ENCODE measurements around the gene HBB. TPM values are rescaled to one million over a fixed set of nuclear protein-coding genes. Genes with fewer than 3 reads are reported as not detected.
"Not testable (repeated sequence)": the region's sequence is repeated elsewhere in the genome, so short reads cannot be mapped to it uniquely, and the experiment has no call there.

HBB gene
- total RNA-seq, 1 donor from 2014 or later, result not detected

DNA sequence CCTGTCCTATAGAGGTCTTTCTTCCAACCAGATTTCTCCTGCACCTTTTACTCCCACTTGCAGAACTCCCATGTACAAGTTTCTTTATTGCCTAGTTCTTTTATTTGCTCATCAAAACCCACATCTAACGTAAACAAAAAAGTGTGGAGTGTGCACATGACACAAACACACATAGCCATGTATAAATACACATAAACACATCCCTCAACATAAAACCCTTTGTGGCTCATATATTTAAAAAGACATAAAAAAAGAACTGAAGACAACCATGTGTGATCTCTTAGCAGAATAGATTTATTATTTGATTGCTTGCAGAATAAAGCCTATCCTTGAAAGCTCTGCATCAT lies 26.0 kb upstream of the HBB start:
- H3K4me1 Mint-ChIP-seq (ENCODE audit: unreplicated experiment), result no peaks in the 10 kb centered on the region
- no peaks in the 10 kb centered on the region for H3K36me3 Mint-ChIP-seq
- no peaks in the 10 kb centered on the region for H3K9me3 Mint-ChIP-seq
- TF ChIP-seq, protein P1, sequence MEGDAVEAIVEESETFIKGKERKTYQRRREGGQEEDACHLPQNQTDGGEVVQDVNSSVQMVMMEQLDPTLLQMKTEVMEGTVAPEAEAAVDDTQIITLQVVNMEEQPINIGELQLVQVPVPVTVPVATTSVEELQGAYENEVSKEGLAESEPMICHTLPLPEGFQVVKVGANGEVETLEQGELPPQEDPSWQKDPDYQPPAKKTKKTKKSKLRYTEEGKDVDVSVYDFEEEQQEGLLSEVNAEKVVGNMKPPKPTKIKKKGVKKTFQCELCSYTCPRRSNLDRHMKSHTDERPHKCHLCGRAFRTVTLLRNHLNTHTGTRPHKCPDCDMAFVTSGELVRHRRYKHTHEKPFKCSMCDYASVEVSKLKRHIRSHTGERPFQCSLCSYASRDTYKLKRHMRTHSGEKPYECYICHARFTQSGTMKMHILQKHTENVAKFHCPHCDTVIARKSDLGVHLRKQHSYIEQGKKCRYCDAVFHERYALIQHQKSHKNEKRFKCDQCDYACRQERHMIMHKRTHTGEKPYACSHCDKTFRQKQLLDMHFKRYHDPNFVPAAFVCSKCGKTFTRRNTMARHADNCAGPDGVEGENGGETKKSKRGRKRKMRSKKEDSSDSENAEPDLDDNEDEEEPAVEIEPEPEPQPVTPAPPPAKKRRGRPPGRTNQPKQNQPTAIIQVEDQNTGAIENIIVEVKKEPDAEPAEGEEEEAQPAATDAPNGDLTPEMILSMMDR (conservative IDR thresholded peaks at IDR 0.05), result no peak
- no peak overlapping the region for H3K4me3 Mint-ChIP-seq
- H3K27me3 Mint-ChIP-seq, result peaks cover 6% of the 10 kb centered on the region
- no peak for DNase-seq (ENCODE audit: extremely low spot score, unreplicated experiment)
- H3K27ac Mint-ChIP-seq, result no peak overlapping the region

DNA sequence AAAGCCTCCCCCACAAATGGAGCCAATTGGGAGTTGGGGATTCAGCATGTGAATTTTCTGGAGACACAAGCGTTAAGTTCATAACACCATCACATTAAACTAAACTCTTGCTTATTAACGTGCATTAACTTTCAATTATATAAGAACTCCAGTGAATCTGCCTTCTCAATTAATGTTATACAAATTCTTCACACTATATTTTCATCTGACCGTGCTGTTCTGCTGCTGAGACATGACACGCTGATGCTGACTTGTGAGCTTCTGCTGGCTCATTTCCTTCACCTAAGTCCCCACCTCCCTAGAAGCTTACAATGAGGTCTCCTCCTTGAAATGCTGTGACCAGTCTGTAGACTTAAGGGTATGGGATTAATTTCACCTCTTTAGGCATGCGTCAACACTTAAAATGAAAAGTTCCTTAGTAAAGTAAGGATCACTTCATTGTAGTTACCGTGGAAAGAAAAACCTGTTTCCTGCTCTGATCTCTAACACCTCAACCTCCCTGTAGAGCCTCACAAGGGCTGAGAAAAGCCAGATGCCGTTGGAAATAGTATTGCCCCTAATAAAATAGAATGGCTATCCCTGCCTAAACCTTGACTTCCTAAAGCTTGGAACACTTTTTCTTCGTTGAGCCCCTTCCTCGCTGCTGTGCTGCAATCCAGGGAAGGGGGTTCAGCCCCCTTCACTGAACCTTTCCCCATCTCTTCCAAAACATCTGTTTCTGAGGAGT lies 25.5 kb upstream of the HBB start:
- H3K27ac Mint-ChIP-seq, result no peak overlapping the region
- peaks cover 6% of the 10 kb centered on the region for H3K27me3 Mint-ChIP-seq
- DNase-seq (ENCODE audit: extremely low spot score, unreplicated experiment), result no peak
- no peaks in the 10 kb centered on the region for H3K36me3 Mint-ChIP-seq
- TF ChIP-seq, protein P1 (conservative IDR thresholded peaks at IDR 0.05), result no peak
- no peaks in the 10 kb centered on the region for H3K4me1 Mint-ChIP-seq (ENCODE audit: unreplicated experiment)
- no peaks in the 10 kb centered on the region for H3K9me3 Mint-ChIP-seq
- H3K4me3 Mint-ChIP-seq, result no peak overlapping the region

DNA sequence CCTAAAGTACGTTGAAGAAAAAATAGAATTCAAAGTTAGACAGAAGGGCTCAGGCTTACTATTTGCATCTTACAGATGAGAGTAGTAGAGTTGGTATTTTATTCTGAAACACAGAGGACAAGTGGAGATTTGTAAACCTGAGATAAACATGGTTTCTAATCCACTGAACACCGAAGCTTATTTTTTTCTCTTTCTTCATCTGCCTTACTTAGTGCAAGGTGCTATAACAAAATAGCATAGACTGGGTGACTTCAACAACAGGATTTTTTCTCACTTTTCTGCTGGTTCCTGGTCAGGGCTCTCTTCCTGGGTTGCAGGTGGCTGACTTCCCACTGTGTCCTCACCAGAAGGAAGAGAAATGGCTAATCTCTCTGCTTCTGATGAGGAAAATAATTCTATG lies 24.9 kb upstream of the HBB start:
- H3K9me3 Mint-ChIP-seq, result no peaks in the 10 kb centered on the region
- no peak overlapping the region for H3K27ac Mint-ChIP-seq
- H3K4me1 Mint-ChIP-seq (ENCODE audit: unreplicated experiment), result no peaks in the 10 kb centered on the region

DNA sequence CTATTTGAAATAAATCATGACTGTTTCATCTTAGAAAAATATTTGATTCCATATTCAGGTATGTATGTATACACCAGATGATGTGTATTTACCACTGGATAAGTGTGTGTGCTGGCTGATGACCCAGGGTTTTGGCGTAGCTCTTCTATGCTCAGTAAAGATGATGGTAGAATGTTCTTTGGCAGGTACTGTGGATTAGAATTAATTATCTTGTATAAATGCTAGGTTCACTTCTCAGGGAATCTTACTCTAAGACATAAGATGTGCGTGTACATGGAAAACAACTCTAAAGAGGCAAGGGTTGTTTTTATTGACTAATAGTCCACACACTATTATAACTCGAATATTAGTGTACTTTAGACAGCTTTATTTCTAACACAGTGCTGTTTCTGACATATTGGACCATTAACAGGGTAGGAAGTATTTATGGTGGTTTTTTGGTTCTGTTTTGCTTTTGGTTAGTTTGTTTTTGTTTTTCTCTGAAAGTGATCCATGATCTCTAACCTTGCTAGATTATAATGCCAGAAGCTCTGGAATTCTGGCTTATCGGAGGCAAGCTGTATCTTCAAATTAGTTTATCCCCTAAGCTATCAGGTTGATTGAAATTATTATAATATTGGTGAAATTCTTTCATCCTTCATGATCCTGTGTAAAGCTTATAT lies 23.8 kb upstream of the HBB start:
- TF ChIP-seq, protein P1 (conservative IDR thresholded peaks at IDR 0.05), result no peak
- Mint-ChIP-seq H3K27ac (no peak overlapping the region), H3K4me3 (no peak overlapping the region), H3K4me1 (ENCODE audit: unreplicated experiment) (no peaks in the 10 kb centered on the region), H3K36me3 (no peaks in the 10 kb centered on the region), H3K9me3 (no peaks in the 10 kb centered on the region), H3K27me3 (peaks cover 7% of the 10 kb centered on the region)
- DNase-seq (ENCODE audit: extremely low spot score, unreplicated experiment), result no peak

More for the DNA sequence above, 24.9 kb upstream of the HBB start:
- TF ChIP-seq, protein P1 (conservative IDR thresholded peaks at IDR 0.05), result no peak
- Mint-ChIP-seq H3K36me3 (no peaks in the 10 kb centered on the region), H3K27me3 (peaks cover 6% of the 10 kb centered on the region), H3K4me3 (no peak overlapping the region)
- DNase-seq (ENCODE audit: extremely low spot score, unreplicated experiment), result no peak

DNA sequence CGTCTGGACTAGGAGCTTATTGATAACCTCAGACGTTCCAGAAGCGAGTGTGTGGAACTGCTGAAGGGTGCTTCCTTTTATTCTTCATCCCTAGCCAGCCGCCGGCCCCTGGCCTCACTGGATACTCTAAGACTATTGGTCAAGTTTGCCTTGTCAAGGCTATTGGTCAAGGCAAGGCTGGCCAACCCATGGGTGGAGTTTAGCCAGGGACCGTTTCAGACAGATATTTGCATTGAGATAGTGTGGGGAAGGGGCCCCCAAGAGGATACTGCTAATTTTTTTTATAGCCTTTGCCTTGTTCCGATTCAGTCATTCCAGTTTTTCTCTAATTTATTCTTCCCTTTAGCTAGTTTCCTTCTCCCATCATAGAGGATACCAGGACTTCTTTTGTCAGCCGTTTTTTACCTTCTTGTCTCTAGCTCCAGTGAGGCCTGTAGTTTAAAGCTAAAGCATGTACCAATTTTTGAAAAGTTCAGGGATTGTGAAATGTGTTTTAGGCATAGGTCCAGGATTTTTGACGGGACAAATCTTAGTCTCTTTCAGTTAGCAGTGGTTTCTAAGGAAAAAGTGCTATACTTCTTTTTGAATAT lies 23.0 kb upstream of the HBB start, which contains the start of gene HBG1:
TSS of gene HBG1 (minus strand) at position 51 of the 590 bp plus-strand sequence. CDS start 53 bp downstream, outside the sequence.
- not testable (repeated sequence) for H3K36me3 Mint-ChIP-seq; DNase-seq (ENCODE audit: extremely low spot score, unreplicated experiment); H3K9me3 Mint-ChIP-seq; H3K4me3 Mint-ChIP-seq; H3K27me3 Mint-ChIP-seq; H3K27ac Mint-ChIP-seq; H3K4me1 Mint-ChIP-seq (ENCODE audit: unreplicated experiment)

DNA sequence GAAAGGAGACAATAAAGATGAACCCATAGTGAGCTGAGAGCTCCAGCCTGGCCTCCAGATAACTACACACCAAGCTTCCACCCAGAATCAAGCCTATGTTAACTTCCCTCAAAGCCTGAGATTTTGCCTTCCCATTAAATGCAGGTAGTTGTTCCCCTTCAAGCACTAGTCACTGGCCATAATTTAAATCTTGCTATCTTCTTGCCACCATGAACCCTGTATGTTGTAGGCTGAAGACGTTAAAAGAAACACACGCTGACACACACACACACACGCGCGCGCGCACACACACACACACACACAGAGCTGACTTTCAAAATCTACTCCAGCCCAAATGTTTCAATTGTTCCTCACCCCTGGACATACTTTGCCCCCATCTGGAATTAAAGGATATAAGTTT lies 21.6 kb upstream of the HBB start:
- H3K9me3 Mint-ChIP-seq; H3K27ac Mint-ChIP-seq; H3K4me1 Mint-ChIP-seq (ENCODE audit: unreplicated experiment); H3K27me3 Mint-ChIP-seq; H3K36me3 Mint-ChIP-seq; H3K4me3 Mint-ChIP-seq; DNase-seq (ENCODE audit: extremely low spot score, unreplicated experiment): not testable (repeated sequence)

All from type B pancreatic cell (in vitro differentiated cells).